Measurements from ENCODE around the gene SIKE1.
"Not testable (repeated sequence)": the region's sequence is repeated elsewhere in the genome, so short reads cannot be mapped to it uniquely, and the experiment has no call there.

SIKE1 gene

DNA sequence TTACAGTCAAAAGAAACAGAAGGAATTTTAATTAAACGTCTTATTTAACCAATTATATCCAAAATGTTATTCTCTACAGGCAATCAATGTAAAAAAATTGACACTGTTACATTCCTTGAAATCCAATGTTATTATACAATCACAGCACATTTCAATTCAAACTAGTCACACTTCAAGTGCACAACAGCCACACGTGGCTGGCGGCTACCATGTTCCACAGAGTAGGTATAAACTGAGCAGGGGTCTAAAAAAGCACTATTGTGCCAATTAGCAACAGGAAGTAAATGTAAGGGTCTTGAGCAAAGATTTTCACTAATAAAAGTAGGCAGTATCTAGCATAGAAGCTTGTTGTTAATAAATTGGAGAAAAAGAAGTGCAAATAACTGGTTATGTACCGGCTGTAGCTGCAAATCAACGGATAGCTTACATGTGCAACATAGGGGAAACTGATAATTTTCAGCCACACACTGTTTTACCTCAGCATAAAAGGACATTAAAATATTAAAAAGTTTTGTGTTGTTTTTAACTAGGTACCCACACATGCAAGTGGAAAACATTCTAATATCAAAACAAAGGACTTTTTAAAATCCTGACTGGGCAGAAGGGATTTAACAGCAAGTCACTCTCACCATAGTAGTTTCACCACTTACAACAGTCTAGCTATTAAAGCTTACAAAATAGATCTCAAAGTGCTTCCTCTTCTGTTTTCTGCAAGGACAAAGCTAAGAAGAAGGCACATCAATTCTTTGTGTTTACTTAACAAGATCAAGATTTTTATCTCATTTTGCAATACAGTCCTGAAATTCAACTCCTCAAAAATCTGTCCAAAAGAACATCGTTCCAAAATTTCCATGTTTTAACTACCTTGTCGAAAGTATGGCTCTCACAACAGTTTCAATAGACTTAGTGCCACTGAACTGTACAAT lies 25.2 kb downstream of the SIKE1 start:
- DNase-seq: no peak

DNA sequence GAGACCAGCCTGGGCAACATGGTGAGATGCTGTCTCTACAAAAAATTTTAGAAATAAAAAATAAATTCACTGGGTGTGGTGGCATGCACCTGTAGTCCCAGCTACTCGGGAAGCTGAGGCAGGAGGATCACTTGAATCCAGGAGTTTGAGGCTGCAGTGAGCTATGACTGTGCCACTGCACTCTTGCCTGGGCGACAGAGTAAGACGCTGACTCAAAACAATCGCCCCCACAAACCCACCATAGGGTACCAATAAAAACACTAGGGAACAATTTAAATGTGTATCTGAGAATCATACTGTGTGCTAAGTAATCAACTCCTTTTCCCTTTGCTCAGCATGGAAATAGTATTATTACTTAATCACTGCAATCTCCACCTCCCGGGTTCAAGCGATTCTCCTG lies 26.8 kb downstream of the SIKE1 start:
- DNase-seq: not testable (repeated sequence)

DNA sequence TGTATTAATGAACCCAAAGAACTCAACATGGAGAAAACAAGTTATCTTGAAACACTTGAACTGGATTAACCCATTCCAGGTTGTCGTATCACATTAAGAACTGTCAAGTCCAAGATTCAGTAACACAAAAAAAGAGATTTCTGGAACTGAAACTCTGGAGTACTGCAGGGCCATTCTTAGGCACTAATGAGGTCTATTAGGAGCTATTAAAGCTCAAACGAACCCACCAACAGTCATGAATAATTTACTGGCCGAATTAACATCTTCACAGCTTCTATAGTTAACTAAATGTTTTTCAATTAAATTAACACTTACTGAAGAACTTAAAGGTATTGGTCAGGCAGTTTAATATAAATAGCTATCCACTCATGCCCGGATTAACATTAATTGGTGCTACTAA lies 27.3 kb downstream of the SIKE1 start:
- DNase-seq: no peak

DNA sequence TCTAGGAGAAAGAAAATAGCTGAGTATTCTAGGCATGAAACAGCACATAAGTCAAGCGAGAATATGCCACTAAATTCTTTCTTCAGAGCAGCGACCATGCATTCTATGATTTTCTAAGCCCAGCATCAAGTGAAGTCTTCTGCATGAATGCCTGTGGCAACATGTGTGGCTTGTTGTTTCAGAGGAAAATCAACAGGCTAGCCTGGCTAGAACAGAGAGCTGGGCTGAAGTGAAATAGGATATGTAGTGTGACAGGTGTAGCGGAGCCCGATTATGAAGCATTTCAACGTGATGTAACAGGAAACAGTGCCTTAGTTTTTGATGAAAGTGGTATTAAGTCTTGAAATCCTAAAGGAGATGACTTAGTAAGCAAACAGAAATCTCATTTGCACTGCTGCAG lies 29.7 kb downstream of the SIKE1 start:
- DNase-seq: no peak

DNA sequence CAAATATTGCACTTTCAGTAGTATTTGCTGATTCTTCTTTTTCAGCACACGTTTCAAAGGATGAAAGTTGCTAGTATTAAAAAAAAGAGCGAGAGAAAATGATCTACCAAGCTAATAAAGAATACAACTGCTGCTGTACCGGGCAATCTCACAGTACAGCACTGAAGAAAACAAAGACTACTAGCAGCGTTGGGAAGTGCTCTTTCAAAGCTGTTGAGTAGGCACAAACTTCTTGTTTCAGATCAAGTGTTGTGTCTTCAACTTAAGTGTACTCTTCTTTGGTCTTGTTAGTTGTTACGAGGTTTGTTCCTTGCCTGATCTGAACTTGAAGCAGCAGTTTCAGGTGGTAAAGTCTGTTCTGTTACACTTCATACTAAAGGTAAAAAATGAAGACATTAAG lies 30.6 kb downstream of the SIKE1 start:
- no peak for DNase-seq

DNA sequence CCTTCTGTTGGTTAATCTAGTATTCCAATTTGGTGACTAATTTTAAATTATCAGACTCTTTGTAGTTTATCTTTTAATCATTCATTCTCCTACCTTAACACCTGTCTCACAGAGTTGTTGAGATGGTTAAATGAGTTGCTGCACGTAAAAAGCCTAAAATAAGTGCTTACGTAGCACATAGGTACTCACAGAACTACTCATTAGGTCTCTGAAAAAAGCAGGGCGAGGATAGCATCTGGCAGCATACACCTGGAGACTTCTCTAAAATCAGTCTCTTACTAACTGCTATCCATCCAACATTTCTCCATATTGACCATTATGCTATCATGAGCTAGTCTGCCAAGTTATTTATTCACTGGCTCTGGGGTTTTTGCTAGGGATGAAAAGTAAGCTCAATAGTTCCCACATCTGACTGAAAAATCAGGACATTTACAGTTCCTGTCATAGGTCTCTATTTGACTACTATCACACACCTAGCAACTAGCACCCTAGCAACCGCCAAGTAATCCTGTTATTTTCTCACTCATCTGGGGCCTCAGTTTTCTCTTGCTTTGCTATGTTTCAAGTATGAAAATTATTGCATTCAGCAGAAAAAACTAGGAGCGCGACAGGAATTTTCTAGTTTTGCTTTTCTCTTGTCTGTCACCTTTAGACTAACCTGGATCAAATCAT lies 33.9 kb downstream of the SIKE1 start:
- DNase-seq: no peak

DNA sequence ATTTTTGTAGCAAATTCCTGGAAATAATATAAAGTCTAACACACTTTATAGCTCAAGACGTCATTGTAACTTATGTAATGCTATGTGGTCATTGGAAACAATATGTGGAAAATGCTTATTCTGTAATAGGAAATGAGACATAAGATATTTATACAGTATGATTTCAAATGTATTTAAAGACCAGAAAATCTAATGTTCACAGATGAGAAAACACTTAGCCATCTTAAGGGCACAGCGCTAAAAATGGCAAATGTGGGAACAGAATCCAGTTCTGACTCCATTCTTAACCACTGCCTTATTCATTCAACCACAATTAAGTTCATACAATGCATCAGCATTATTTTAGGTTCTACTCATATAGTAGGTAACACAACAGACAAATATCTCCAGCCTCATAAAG lies 35.2 kb downstream of the SIKE1 start:
- DNase-seq: no peak

DNA sequence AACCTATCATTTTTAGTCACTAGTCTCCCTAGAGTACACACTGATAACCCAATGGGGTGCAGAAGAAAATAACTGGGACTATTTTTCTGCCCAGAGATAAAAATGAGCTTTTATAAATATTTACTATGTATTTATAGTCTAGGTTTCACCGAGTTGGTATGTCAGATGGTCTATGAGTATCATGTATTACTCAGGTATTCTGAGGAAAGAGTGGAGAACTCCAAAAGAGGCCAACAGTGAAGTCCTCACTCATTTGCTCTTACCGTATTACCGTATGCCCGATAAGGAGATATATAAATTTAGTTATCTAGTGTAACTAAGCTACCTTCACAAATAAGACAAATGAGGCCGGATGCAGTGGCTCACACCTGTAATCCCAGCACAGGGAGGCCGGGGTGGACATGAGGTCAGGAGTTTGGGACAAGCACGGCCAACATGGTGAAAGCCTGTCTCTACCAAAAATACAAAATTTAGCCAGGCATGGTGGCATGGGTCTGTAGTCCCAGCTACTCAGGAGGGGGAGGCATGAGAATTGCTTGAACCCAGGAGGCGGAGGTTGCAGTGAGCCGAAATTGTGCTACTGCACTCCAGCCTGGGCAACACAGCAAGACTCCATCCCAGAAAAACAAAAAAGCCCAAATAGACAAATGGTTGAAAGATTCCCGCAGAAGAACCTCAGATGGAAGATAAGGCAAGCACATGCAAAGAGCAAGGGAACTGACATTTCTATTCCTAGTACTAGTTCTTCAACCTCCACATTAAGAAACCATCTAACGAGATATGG lies 38.3 kb downstream of the SIKE1 start:
- DNase-seq: no peak

DNA sequence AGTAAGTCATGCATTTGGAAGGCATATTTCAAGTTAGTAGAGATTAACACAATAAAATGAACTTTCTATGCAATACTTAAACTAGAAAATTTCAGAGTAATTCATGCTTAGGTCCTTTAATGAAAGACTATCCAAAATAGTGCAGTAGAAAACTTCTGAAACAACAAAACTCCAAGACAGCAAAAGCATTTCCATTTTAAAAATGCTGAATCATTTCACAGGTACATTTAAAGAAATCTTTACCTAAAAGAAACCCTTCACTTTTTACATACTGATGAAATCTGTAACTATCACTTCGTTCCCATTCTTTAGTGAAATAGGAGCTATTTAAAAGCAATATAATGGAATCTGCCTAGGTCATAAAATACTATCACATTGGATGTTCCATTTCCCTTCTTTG lies 40.2 kb downstream of the SIKE1 start:
- no peak for DNase-seq

DNA sequence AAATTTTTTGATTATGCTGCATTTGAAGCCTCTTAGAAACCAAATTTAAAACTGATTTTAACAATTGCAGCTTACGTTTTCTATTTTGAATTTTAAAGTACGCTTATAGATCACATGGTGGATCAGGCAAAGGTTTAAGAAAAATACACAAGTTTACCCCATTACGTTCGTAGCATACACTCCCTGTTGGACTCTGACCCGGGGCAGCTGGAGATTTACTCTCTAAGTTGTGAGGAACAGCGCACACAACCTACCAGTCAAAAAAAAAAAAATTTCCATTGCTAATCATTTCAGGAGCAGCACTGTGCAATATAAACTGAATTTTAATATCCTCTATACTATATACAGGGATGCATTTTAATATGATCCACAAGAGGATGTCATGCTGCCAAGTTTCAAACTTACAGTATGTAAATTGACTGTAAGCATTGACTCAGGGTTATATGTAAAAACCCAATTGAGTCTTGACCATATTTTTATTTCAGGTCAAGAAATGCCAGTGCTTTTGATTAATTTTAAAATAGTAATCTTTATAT lies 43.1 kb downstream of the SIKE1 start:
- no peak for DNase-seq

DNA sequence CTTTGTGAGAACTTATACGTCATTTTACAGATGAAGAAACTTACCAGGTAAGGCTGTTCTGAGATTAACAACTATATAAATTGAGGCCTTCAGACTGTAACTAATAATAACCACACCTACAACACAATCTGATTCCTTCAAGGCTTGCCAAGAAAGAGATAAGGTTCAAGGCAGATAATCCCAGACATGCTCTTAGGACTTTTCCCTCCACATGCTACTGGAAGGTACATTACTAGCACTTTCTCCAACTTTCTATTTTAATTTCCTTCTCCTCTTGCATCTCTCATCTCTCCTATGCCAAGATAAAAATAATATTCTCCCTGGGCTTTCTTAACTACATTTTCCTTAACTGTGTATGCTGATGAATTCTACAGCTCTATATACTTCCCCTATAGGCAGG lies 45.0 kb downstream of the SIKE1 start:
- DNase-seq: no peak

DNA sequence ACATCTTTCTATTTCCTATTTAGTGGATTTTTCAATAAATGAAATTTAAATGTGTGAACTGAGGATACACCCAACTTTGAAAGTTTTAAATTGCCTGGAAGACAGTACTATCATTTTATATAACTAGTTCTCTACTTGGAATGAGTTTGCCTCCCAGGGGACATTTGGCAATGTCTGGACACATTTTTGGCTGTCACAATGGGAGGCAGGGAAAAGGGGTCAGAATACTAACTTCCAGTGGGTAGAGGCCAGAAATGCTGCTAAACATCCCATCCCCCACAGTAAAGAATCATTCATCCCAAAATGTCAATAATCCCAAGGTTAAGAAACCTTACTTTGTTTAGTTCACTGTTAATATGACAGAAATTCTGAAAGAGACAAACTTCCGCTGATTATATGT lies 50.7 kb downstream of the SIKE1 start:
- DNase-seq: no peak

DNA sequence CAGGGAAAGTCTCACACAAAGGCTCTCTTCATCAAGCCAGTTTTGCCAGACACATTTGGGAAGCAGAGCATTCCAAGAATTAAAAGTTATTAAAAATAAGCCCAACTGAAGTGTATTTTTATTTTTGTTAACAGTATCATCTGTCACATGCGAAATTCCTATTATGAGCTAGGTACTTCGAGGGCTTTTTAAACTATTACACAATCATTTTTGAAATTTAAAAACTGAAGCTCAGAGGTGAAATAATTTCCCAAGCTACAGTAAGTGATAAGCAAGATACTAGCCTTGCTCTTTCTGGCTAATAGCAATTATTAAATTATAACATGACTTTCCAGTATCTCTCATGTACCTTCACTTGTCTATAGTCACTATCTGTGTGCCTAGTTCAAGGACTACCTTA lies 51.9 kb downstream of the SIKE1 start:
- no peak for DNase-seq

DNA sequence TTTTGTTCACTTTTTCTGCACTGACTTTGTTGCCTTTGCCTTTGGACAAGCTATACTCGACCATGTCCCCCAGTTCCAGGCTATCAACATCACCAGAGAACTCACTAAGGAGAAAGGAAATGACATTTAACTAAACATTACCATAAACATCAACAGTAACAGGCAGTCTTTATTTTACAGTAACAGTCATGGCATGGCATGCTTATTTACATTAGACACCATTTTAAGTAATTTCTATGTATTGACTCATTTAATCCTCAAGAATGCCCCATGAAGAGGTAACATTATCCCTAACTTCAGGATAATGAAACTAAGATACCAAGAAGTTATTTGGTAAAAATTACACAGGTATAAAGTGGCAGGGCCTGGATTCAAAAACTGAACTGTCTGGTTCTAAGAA lies 55.3 kb downstream of the SIKE1 start:
- DNase-seq: no peak

DNA sequence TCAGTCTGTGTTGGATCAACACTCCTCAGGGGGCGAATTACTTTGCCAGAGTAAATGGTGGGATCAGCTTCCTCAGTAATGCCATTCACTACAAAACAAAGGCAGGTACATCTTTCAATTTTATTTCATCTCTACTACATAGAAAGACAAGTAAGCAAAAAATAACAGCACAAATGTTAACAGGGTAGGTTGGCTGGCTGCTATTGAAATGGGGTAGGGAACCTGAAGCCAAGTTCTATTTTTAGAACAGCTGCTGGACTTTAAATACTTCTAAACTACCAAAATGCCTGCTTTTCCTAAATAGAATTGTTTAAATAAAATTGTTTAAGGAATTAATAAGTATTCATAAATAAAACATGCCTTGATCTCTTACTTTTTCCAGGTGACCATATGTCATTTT lies 56.6 kb downstream of the SIKE1 start:
- no peak for DNase-seq

DNA sequence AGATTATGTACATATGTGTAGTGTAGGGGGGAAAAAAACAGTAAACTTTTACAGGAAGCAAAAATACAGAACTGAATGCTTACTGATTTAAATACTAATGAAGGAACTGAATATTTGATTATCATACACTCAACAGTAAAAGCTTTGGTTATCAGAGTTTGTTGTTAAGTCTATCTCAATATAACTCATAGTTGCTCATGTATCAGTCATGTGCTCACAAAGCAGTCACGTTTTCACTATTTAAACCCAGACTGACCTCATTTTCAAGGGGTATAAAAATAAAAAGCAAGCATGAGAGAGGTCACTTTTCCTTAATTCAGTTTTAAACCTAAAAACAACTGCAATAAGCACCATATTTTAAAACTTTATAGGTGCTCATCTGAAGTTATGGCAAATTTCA lies 57.0 kb downstream of the SIKE1 start:
- DNase-seq: no peak

DNA sequence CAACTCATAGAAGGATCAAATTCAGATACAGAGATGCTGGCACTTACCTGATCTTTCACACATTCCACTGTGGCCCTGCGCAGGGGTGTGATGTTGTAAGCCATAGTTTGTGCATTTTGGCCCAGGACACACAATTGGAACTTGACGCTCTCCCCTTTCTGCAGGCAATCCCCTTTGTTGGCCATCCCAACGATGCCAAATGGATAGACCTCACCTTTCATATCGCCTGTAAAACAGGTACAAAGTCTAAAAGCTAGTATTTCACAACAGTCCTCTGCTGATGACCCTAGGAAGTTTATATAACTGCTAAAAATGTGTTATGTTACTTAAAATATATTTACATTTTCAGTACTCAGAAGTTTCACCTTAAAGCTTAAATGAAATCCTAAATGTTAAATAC lies 60.0 kb downstream of the SIKE1 start:
- DNase-seq: no peak

Measured in NCI-H1694 (cell line).